Effector memory CD8-positive, alpha-beta T cell (primary cell): ENCODE results near the gene PELI2.

Experiments used
- ATAC-seq: fragments of 150-1000 bp; cut with Tn5 transposase; replicated peaks from 2 replicates; pipeline ENCODE4 v1.10.0; 2021; ENCODE audit warnings: mild to moderate bottlenecking, moderate library complexity
- DNase-seq, 3 experiments: peaks; one replicate each; pipeline ENCODE4 v3.0.0; 2021
- H3K27ac Mint-ChIP-seq, 2 donors: one replicate each; pipeline ENCODE4 v1.8.0; 2022; ENCODE audit warnings: mild to moderate bottlenecking in 2 of 2, mixed read lengths in 2 of 2, moderate library complexity in 2 of 2
- H3K27me3 Mint-ChIP-seq, 2 donors: one replicate each; pipeline ENCODE4 v1.8.0; 2022; ENCODE audit warnings: mixed read lengths in 2 of 2
- H3K36me3 Mint-ChIP-seq: one replicate; pipeline ENCODE4 v1.8.0; 2022; ENCODE audit warnings: mild to moderate bottlenecking, moderate library complexity, mixed read lengths; ENCODE audit not compliant: insufficient read depth
- H3K4me1 Mint-ChIP-seq, 2 donors: one replicate each; pipeline ENCODE4 v1.8.0; 2022; ENCODE audit warnings: low read depth in 2 of 2, mixed read lengths in 2 of 2
- H3K4me3 Mint-ChIP-seq, 2 donors: one replicate each; pipeline ENCODE4 v1.8.0; 2022; ENCODE audit warnings: mild to moderate bottlenecking in 2 of 2, mixed read lengths in 2 of 2, moderate library complexity in 2 of 2
- H3K9me3 Mint-ChIP-seq, 2 donors: one replicate each; pipeline ENCODE4 v1.8.0; 2022; ENCODE audit warnings: mixed read lengths in 2 of 2

The PELI2 gene

DNA sequence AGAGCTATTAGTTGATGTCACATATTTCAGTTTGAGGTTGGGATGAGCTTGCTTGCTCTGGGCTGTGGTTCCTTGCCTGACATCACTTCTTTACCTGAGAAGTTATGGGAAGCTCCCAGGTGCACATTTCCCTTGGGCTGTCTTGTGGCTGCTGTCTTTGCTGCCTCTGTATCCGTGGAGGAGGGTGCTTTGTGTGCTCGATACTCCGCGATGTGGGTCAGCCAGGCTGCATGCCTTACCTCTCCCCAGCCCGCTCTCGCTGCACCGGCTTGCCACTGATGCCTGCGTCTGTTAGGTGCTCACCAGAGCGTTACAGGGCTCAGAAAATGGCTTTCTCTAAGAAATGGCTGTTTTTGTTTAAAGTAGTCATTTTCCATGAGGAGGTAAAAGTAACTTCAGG, 19.6 kb downstream of the PELI2 start:
- ATAC-seq: no peak
- Mint-ChIP-seq H3K36me3 (peaks cover 3% of the 10 kb centered on the region), H3K27me3 (peaks cover 43 to 48% of the 10 kb centered on the region in 2 donors), H3K4me1 (peaks cover 17 to 23% of the 10 kb centered on the region in 2 donors), H3K27ac (no peak overlapping the region), H3K9me3 (no peaks in the 10 kb centered on the region), H3K4me3 (no peak overlapping the region)
- DNase-seq: no peak

DNA sequence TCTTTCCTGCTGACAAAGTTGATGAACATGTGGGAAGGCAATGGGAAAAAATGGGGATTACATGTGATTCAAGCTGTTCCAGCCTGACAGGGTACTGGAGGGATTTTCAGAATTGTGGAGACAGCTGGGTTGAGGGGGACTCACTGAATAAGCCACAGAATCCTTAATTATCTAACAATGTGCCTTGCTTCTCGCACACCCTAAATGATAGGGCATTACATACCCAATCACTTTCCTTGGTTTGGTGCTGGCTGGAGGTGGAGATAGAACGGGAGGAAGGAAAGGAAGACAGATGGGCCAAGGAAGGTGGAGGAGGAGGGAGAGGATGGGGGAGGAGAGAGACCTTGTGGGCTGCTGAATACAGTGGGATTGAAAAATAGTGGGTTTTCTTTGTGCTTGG, 20.7 kb downstream of the PELI2 start:
- no peak for ATAC-seq
- DNase-seq: no peak
- Mint-ChIP-seq H3K4me1 (peaks cover 11 to 26% of the 10 kb centered on the region in 2 donors), H3K9me3 (no peaks in the 10 kb centered on the region), H3K27me3 (peaks cover 43 to 44% of the 10 kb centered on the region in 2 donors), H3K36me3 (peaks cover 1% of the 10 kb centered on the region), H3K4me3 (no peak overlapping the region), H3K27ac (no peak overlapping the region)

DNA sequence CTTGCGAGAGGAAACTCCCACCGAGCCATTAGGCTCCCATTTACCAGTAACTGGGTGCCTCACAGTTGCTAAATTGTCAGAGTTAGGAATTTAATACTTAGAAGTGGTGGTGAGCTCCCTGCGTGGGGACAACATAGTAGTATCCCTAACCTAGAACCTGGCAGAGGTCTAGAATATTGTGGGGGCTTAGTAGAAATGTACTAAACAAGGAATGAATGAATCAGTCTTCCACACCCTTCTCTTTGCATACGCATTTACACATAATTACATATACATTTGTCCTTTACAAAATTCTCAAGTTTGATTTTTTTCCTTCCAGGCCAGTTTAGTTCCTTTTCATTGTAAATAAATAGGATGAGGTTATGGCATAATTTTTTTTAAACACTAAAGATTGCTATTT, 24.1 kb downstream of the PELI2 start:
- Mint-ChIP-seq H3K36me3 (no peaks in the 10 kb centered on the region), H3K27ac (no peak overlapping the region), H3K9me3 (no peaks in the 10 kb centered on the region), H3K27me3 (peaks cover 25 to 39% of the 10 kb centered on the region in 2 donors), H3K4me1 (peaks cover 16 to 33% of the 10 kb centered on the region in 2 donors), H3K4me3 (no peak overlapping the region)
- no peak for DNase-seq
- no peak for ATAC-seq

DNA sequence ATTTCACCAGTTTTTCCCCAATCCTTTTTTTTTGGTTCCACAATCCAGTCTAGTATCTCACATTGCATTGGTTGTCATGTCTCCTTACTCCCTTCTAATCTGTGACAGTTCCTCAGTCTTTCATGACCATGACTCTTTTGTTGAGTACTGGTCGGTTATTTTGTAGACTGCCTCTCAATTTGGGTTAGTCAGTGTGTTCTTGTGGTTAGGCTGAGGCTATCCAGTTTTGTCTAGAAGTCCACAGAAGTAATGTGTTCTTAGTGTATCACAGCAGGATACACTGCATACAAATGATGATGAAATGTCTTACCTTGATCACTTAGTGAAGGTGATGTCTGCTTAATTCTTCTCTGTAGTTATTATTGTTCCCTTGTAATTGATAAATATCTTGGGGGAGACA, 24.8 kb downstream of the PELI2 start:
- Mint-ChIP-seq H3K27me3 (peaks cover 20 to 33% of the 10 kb centered on the region in 2 donors), H3K4me1 (peaks cover 12 to 27% of the 10 kb centered on the region in 2 donors)

DNA sequence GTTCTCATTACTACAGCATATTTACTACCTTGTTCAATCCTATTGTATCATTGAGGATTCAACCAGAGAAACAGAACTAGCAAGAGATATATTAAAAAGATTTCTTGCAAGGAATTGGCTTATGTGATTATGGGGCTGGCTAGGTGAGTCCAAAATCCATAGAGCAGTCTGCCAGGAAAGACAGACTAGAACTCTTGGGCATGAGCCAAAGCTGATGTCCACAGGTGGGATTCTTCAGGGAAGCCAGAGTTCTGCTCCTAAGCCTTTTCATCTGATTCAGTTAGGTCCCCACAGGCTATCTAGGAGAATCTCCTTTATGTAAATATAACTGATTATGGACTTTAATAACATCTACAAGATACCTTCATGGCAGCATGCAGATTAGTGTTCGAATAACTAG, 26.0 kb downstream of the PELI2 start:
- Mint-ChIP-seq H3K27ac (no peak overlapping the region), H3K4me1 (peaks cover 18 to 29% of the 10 kb centered on the region in 2 donors), H3K4me3 (no peak overlapping the region), H3K27me3 (peaks cover 12 to 27% of the 10 kb centered on the region in 2 donors), H3K36me3 (no peaks in the 10 kb centered on the region), H3K9me3 (no peaks in the 10 kb centered on the region)
- no peak for DNase-seq
- ATAC-seq: no peak

More for the DNA sequence above, 24.8 kb downstream of the PELI2 start:
- ATAC-seq (no peak), DNase-seq (no peak)
- Mint-ChIP-seq H3K9me3 (no peaks in the 10 kb centered on the region), H3K27ac (no peak overlapping the region), H3K36me3 (no peaks in the 10 kb centered on the region), H3K4me3 (no peak overlapping the region)

DNA sequence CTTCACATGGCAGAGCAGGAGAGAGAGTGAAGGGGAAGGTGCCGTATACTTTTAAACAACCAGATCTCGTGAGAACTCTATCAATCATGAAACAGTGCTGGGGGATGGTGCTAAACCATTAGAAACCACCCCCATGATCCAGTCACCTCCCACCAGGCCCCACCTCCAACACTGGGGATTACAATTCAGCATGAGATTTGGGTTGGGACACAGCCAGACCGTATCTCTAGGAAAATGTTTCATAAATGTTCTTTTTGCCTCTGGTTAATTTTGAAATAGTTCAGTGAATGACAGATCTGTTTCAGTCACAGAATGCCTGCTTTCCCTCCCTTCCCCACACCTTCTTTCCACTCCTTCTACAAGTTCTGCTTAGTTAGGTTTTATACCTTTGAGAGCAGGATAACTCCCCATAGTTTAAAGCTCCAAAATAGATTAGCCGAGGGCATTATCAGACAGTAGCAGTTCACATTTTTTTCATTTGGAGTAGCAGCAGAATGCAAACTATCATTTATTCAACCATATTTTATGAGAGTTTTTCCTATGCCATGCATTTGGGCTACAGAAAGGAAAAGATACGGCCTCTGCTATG, 27.1 kb downstream of the PELI2 start:
- no peaks in the 10 kb centered on the region for H3K36me3 Mint-ChIP-seq
- H3K27me3 Mint-ChIP-seq: peaks cover 10 to 18% of the 10 kb centered on the region in 2 donors
- no peaks in the 10 kb centered on the region for H3K9me3 Mint-ChIP-seq
- no peak overlapping the region for H3K27ac Mint-ChIP-seq
- DNase-seq: no peak
- H3K4me3 Mint-ChIP-seq: no peak overlapping the region
- no peak for ATAC-seq
- peaks cover 14 to 29% of the 10 kb centered on the region in 2 donors for H3K4me1 Mint-ChIP-seq

DNA sequence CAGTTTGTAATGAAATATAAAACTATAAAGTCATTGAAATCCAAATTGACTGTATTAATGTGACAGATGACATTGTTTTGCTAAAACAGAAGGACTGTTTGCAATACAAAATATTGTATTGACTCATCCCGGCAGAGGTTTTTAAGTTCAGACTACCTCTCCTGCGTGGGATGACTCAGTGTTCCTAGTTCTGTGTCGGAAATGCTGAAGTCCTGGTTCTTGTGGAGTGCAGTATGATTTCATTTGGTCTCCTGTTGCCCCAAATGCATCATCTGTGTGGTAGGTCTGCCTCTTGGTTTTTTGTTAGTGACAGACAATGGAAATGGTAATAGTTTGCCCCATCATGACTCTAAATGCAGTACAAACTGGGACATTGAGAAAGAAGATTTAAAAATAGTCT, 27.8 kb downstream of the PELI2 start:
- H3K27me3 Mint-ChIP-seq: peaks cover 3 to 11% of the 10 kb centered on the region in 2 donors
- no peak for DNase-seq
- H3K9me3 Mint-ChIP-seq: no peaks in the 10 kb centered on the region
- H3K36me3 Mint-ChIP-seq: no peaks in the 10 kb centered on the region
- no peak for ATAC-seq
- H3K4me1 Mint-ChIP-seq: peaks cover 18 to 29% of the 10 kb centered on the region in 2 donors
- H3K27ac Mint-ChIP-seq: no peak overlapping the region
- no peak overlapping the region for H3K4me3 Mint-ChIP-seq

DNA sequence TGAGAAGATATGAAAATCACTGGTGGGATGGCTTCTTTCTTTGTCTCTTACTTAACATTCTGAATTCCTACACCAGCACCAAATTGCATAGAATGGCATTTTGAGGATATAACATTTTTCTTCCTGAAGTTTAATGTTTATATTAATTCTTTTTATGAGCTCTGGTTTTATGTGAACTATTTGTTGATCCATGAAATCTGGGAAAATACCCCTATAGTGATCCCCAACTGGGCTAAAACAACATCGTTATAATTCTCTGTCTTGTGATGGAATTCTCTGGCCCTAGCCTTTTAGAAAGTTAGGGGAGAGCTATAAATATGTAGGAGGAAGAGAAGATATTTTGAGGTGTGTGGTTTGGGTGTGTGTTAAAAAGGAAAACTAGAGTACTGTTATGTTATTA, 29.2 kb downstream of the PELI2 start:
- H3K4me1 Mint-ChIP-seq: peaks cover 22 to 29% of the 10 kb centered on the region in 2 donors
- H3K4me3 Mint-ChIP-seq: no peak overlapping the region
- H3K9me3 Mint-ChIP-seq: no peaks in the 10 kb centered on the region
- no peak for ATAC-seq
- no peaks in the 10 kb centered on the region for H3K36me3 Mint-ChIP-seq
- peaks cover 0 to 8% of the 10 kb centered on the region in 2 donors for H3K27me3 Mint-ChIP-seq
- no peak overlapping the region for H3K27ac Mint-ChIP-seq
- no peak for DNase-seq

DNA sequence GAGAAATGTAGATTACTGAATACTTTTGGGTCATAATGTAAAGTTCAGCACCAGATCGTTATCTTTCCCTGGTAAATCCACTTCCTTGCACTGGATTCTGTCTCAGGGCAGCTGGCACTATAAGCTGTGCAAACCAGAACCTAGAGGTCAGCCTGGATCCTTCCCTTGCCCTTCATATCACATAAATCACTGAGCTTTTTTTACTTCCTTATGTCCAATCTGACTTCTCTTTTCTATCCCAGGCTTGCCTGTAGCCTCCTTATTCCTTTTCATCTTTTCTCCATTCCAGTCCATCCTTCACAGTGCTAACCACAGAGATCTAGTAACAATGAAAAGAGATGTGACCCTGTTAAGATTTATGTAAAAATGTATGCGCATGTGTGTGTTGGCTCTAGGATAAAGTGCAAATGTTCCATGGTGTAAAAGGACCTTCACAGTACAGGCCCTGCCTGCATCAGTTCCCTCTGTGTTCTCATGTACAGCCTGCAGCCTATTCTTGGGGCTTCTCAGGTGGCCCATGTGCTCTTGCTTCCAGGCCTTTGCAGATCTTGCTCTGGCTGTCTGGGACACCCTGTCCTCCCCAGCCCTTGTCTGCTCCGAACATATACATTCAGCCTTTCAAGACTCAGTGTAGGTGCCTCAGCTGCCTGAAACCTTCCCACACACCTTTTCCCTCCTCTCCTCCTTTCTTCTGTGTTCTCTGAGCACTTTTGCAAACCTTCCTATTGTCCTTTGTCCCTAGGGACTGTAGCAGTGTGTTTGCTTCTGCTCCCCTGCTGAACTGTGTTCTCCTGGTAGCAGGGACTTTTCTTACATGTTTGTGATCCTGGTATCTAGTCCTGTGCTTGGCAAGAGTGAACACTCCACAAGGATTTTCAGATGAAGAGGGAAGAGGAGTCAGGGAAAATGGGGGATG, 30.0 kb downstream of the PELI2 start:
- Mint-ChIP-seq H3K9me3 (no peaks in the 10 kb centered on the region), H3K4me1 (peaks cover 22 to 26% of the 10 kb centered on the region in 2 donors), H3K4me3 (no peak overlapping the region), H3K27me3 (peaks cover 0 to 8% of the 10 kb centered on the region in 2 donors), H3K27ac (peak overlapping the region in 1 of 2 donors; percentile 25), H3K36me3 (peaks cover 2% of the 10 kb centered on the region)
- no peak for DNase-seq
- ATAC-seq: no peak

DNA sequence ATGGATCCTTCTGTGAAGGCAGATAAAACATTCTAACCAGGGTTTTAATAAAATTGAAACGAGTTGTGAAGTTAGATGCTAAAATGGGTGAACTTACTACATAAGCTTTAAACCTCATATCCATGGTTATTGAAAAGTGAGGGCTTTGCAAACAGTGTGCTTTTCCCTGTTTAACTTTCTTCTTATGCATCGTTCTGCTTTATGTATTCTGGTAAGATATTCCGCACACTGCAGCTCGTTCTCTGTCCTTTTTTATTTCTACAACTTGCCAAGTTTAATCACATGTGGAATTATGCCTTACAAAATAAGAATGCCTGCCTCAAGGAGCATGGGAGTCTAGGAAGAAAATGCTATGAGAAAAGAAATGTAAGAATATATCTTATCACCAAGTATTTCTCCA, 30.9 kb downstream of the PELI2 start:
- peaks cover 0 to 8% of the 10 kb centered on the region in 2 donors for H3K27me3 Mint-ChIP-seq
- ATAC-seq: no peak
- no peak overlapping the region for H3K4me3 Mint-ChIP-seq
- no peak overlapping the region for H3K27ac Mint-ChIP-seq
- DNase-seq: no peak
- no peaks in the 10 kb centered on the region for H3K9me3 Mint-ChIP-seq
- H3K36me3 Mint-ChIP-seq: peaks cover 2% of the 10 kb centered on the region
- peaks cover 22 to 24% of the 10 kb centered on the region in 2 donors for H3K4me1 Mint-ChIP-seq

DNA sequence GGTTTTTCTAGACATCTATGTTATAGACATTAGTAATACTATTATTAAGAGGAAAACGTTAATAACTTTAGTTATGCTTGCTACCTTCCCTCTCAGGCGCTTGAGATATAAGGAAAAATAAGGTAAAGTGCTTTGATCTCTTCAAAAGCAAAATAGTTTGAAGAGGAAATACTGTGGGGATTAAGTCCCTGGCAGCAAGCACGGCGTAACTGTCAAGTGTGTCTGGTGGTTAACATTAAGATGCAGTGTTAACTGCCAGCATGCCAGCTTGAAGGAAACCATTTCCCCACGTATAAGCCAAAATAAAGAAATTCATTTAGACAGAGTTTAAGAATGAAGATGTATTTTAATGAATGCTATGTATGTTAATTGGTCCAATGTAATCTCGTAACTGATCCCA, 31.8 kb downstream of the PELI2 start:
- Mint-ChIP-seq H3K4me3 (no peak overlapping the region), H3K27me3 (peaks cover 0 to 5% of the 10 kb centered on the region in 2 donors), H3K9me3 (no peaks in the 10 kb centered on the region), H3K27ac (no peak overlapping the region), H3K4me1 (peaks cover 26 to 31% of the 10 kb centered on the region in 2 donors), H3K36me3 (peaks cover 2% of the 10 kb centered on the region)
- DNase-seq (no peak), ATAC-seq (peak; percentile 24)

DNA sequence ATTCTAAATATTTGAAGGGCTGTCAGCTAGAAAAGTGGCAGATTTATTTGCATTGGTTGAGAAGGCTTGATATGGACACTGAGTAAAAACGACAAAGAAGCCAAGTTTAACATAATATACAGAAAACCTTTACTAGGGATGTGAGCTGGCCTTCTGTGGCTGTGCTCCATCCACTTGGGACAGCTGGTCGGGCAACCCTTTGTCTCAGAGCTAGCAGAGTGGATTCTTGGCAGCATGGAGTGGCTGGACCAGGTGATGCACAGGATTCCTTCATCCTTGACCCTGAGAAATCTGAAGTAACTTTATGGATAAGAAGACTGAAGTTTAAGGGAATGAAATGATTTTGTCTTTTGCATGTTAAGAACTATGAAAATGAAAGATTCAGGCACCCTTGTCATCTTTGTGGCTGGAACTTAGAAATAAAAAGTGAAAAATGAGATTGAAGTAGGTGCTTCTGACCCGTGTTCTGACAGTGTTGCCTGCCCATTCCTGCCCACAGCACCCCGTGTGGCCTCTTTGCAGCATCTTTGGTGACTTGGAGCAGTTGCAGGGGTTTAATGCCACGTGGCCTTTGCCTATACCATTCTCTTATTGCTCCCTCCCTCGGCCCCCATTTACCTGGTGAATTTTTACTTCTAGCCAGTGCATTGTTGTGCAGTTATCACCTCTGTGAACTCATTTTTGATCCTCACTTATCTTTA, 32.6 kb downstream of the PELI2 start:
- Mint-ChIP-seq H3K4me1 (peaks cover 25 to 33% of the 10 kb centered on the region in 2 donors), H3K27ac (no peak overlapping the region), H3K9me3 (no peaks in the 10 kb centered on the region), H3K27me3 (no peaks in the 10 kb centered on the region), H3K36me3 (peaks cover 2% of the 10 kb centered on the region), H3K4me3 (no peak overlapping the region)
- no peak for ATAC-seq
- no peak for DNase-seq

DNA sequence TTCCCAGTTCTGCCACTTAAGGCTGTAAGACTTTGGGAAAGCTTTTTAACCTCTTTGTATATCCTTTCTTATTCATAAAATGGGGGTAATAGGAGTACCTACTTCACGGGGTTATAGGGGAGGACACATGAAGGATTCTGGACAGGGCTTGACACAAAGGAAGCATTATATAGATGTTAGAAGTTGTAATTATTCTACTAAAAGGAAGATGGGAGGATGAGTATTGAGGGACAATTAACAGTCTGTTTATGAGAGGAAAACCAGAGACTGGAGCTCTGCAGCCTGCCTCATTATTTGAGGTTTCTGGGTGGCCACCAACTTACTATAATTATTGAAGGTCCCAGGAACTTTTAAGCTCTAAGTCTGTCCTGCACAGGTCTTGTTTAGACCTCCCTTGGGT, 34.0 kb downstream of the PELI2 start:
- H3K4me3 Mint-ChIP-seq: no peak overlapping the region
- H3K4me1 Mint-ChIP-seq: peaks cover 16 to 28% of the 10 kb centered on the region in 2 donors
- no peaks in the 10 kb centered on the region for H3K9me3 Mint-ChIP-seq
- H3K36me3 Mint-ChIP-seq: peaks cover 2% of the 10 kb centered on the region
- no peaks in the 10 kb centered on the region for H3K27me3 Mint-ChIP-seq
- no peak for ATAC-seq
- peak overlapping the region in 1 of 2 donors; percentile 30 for H3K27ac Mint-ChIP-seq
- no peak for DNase-seq
